OCI-LY1 (cell line): Measurements from ENCODE around the gene IFI35.

Experiments used
- EZH2 ChIP-seq: fragments of 200-600 bp; sonication (generic), shearing (Covaris generic); IDR thresholded peaks from 2 replicates; pipeline ENCODE4 v1.8.0; 2017; ENCODE audit warnings: borderline replicate concordance, mixed run types, mild to moderate bottlenecking, antibody characterized with exemption, low read length, moderate library complexity, mixed read lengths
- TF ChIP-seq, protein P1 (sequence below): fragments of 200-600 bp; sonication (generic), shearing (Covaris generic); IDR thresholded peaks from 2 replicates; pipeline ENCODE4 v1.5.1; 2017; ENCODE audit warnings: mild to moderate bottlenecking, antibody characterized with exemption, low read length, moderate library complexity, mixed read lengths

DNA sequence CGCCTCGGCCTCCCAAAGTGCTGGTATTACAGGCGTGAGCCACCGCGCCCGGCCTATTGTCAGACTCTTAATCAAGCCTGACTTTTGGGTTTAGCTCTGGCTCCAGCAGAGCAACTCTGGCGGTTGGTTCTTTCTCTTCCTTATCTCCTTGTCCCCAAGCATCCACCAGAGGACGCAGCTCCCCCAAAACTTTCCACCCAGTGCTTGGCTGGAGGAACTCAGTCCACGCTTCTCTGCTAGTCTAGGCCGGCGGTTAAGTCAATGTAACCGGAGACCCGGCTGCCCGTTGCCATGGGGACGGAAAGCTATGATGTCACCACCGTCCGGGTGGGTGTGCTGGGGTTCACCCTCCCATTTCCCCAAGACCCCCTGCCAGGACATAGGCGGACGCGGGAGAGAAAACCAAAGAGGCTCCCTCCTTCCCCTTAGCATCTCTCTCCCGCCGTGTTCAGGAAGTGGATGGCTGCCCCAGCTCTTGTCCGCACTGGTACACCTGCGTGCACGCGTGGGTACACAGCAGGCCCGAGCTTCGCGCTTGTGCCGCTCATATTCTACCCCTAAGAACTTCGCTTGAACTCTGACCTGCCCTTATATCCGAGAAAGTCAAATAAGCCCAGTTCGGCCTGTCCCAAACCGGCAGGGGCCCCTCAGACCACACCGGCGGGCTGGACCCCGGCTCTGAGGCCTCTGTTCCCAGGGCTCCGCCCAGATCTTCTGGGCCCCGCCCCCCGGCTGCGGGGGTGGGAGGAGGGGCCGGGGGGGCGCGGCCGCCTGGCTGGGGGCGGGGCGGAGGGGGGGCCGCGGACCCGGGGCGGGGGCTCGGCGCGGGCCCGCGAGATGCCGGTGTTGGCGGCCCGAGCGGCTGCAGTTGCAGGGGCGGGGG lies 18.1 kb downstream of the IFI35 start, which contains the start of gene RND2:
- TF ChIP-seq, protein P1, sequence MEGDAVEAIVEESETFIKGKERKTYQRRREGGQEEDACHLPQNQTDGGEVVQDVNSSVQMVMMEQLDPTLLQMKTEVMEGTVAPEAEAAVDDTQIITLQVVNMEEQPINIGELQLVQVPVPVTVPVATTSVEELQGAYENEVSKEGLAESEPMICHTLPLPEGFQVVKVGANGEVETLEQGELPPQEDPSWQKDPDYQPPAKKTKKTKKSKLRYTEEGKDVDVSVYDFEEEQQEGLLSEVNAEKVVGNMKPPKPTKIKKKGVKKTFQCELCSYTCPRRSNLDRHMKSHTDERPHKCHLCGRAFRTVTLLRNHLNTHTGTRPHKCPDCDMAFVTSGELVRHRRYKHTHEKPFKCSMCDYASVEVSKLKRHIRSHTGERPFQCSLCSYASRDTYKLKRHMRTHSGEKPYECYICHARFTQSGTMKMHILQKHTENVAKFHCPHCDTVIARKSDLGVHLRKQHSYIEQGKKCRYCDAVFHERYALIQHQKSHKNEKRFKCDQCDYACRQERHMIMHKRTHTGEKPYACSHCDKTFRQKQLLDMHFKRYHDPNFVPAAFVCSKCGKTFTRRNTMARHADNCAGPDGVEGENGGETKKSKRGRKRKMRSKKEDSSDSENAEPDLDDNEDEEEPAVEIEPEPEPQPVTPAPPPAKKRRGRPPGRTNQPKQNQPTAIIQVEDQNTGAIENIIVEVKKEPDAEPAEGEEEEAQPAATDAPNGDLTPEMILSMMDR, result peak; percentile 70
- TF ChIP-seq EZH2, result no peak
